BJ (cell line): ENCODE measurements around the gene CHKB. TPM values are rescaled to one million over a fixed set of nuclear protein-coding genes. Genes with fewer than 3 reads are reported as not detected.

ENCODE experiments used
- CTCF ChIA-PET: fragments of 350-600 bp; formaldehyde crosslinking; extraction: SDS; loops from one replicate; lab custom pipeline; 2021; ENCODE audit warnings: antibody characterized with exemption, inconsistent platforms; lab: Yijun Ruan, JAX
- POLR2A ChIA-PET: fragments of 300-600 bp; sonication (Branson Sonifier 250); formaldehyde crosslinking; extraction: SDS; loops from one replicate; lab custom pipeline; 2021; ENCODE audit warnings: antibody characterized with exemption; lab: Charles Lee
- DNase-seq: peaks from one replicate; pipeline ENCODE4 v3.0.0-alpha.2; 2011; ENCODE audit warnings: low read depth
- H3K27me3 ChIP-seq: 2 replicates; pipeline ENCODE4 v1.6.0; 2011; ENCODE audit warnings: low read length; ENCODE audit not compliant: control insufficient read depth, insufficient read depth
- H3K36me3 ChIP-seq: 2 replicates; pipeline ENCODE4 v1.5.1; 2011; ENCODE audit warnings: low read length; ENCODE audit not compliant: control insufficient read depth, insufficient read depth
- H3K4me3 ChIP-seq: 2 replicates; pipeline ENCODE4 v1.5.1; 2011; ENCODE audit warnings: low read depth, mild to moderate bottlenecking, control low read depth, low read length
- polyA plus RNA-seq: library from polyadenylated mRNA; depleted of rRNA; stranded (reverse); fragments of >200 nt; gene quantifications from 2 replicates; pipeline ENCODE4 v1.2.3, GENCODE V29; 2011
- TF ChIP-seq, protein P1 (sequence below): IDR thresholded peaks from 2 replicates; pipeline ENCODE4 v1.5.1; 2011; ENCODE audit warnings: low read depth, mild to moderate bottlenecking, control low read depth, inconsistent platforms, low read length, moderate library complexity; ENCODE audit not compliant: insufficient read depth

Gene CHKB
- polyA plus RNA-seq, 1 experiment = 51.2 TPM

DNA sequence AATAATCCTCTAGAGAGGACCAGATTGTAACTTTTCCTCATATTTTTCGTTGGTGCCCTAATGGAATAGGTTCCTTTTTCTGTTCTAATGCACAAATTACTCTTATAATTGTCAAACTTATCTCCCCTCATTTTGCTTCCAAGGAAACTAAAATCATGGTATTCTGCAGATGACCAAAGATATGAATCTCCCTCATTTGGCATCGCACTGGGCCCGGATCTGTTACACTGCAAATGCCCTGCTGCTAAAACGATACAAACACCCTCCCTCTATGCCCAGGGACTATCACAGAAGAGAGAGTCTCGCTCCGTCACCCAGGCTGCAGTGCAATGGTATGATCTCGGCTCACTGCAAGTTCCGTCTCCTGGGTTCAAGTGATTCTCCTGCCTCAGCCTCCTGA is 29.3 kb downstream of the CHKB start:
- ChIA-PET POLR2A (interaction anchor here (0.6 kb wide), 1 partner anchor 18 kb away, joined by 3 read pairs; no protein-coding TSS in a partner anchor), CTCF (no interaction called here)
- DNase-seq = no peak
- H3K36me3 ChIP-seq = no peaks in the 10 kb centered on the region
- TF ChIP-seq, protein P1, sequence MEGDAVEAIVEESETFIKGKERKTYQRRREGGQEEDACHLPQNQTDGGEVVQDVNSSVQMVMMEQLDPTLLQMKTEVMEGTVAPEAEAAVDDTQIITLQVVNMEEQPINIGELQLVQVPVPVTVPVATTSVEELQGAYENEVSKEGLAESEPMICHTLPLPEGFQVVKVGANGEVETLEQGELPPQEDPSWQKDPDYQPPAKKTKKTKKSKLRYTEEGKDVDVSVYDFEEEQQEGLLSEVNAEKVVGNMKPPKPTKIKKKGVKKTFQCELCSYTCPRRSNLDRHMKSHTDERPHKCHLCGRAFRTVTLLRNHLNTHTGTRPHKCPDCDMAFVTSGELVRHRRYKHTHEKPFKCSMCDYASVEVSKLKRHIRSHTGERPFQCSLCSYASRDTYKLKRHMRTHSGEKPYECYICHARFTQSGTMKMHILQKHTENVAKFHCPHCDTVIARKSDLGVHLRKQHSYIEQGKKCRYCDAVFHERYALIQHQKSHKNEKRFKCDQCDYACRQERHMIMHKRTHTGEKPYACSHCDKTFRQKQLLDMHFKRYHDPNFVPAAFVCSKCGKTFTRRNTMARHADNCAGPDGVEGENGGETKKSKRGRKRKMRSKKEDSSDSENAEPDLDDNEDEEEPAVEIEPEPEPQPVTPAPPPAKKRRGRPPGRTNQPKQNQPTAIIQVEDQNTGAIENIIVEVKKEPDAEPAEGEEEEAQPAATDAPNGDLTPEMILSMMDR = no peak
- no peak overlapping the region for H3K4me3 ChIP-seq
- peaks cover 15% of the 10 kb centered on the region for H3K27me3 ChIP-seq

DNA sequence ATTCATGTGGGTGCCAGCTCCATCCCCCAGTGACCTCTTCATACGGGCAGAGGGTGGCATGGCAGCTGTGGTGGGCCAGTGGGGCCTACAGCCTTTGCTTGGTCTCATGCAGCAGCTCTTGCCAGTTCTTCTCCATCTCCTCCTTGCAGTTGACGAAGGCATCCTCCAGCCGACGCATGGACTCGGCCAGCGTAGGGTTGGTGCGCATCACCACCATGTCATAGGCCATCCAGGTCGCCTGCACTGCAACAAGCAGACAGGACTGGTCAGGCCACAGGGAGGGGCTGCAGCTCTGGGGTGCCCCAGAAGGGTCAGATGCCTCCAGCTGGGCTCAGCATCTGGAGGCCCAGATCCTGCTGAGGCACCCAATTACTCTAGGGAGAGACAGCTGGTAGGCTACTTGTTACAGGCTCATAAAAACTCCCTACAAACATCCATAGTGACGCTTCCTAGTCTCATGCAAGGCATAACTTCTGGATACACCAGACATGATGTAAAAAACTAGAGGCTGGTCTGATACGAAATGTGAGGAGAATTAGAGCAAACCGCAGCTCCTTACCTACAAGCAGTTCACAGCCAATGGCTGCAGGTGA is 31.4 kb downstream of the CHKB start:
- ChIA-PET CTCF (interaction anchor here (0.8 to 2.2 kb wide), 3 partner anchors 8 to 70 kb away, joined by 4 to 7 read pairs (median 5); partner anchors contain the start of gene SYCE3), POLR2A (no interaction called here)
- peaks cover 21% of the 10 kb centered on the region for H3K27me3 ChIP-seq
- H3K4me3 ChIP-seq = no peak overlapping the region
- H3K36me3 ChIP-seq = no peaks in the 10 kb centered on the region
- DNase-seq = no peak
- TF ChIP-seq, protein P1 = no peak

DNA sequence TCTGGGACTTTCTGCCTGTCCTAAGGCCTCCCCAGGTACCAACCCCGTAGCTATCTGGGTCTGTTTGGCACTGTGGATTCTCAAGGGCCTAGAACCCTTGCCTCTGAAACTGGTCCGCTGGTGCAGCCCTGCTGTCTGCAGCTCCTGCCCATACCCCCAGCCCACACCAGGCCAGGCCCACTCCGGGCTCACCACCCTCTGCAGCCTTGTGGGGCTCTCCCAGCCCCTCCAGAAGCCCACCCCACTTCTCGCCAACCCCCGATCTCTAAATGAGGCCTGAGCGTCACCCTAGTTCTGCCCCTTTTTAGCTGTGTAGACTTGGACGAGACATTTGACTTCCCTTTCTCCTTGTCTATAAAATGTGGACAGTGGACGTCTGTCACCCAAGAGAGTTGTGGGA is 32.3 kb downstream of the CHKB start:
- ChIA-PET CTCF (interaction anchor here (0.6 to 2.2 kb wide), 4 partner anchors 9 to 71 kb away, joined by 3 to 7 read pairs (median 4); partner anchors contain the start of gene SYCE3), POLR2A (no interaction called here)
- no peak for DNase-seq
- Histone ChIP-seq H3K4me3 (no peak overlapping the region), H3K27me3 (peaks cover 27% of the 10 kb centered on the region), H3K36me3 (no peaks in the 10 kb centered on the region)
- TF ChIP-seq, protein P1 = no peak

DNA sequence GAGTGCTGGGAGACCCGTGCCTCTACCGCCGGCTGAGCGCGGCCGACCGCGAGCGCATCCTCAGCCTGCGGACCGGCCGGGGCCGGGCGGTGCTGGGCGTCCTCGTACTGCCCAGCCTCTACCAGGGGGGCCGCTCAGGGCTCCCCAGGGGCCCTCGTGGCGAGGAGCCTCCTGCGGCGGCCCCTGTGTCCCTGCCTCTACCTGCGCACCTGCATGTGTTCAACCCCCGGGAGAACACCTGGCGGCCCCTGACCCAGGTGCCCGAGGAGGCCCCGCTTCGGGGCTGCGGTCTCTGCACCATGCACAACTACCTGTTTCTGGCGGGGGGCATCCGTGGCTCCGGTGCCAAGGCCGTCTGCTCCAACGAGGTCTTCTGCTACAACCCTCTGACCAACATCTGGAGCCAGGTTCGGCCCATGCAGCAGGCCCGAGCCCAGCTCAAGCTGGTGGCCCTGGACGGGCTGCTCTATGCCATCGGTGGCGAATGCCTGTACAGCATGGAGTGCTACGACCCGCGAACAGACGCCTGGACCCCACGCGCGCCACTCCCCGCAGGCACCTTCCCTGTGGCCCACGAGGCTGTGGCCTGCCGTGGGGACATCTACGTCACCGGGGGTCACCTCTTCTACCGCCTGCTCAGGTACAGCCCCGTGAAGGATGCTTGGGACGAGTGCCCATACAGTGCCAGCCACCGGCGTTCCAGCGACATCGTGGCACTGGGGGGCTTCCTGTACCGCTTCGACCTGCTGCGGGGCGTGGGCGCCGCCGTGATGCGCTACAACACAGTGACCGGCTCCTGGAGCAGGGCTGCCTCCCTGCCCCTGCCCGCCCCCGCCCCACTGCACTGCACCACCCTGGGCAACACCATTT is 33.5 kb downstream of the CHKB start:
- no peak for DNase-seq
- TF ChIP-seq, protein P1 = no peak
- Histone ChIP-seq H3K36me3 (no peaks in the 10 kb centered on the region), H3K4me3 (no peak overlapping the region), H3K27me3 (peaks cover 31% of the 10 kb centered on the region)
- ChIA-PET POLR2A (no interaction called here), CTCF (interaction anchor here (2.0 kb wide), 1 partner anchor 11 kb away, joined by 8 read pairs; no protein-coding TSS in a partner anchor)
